Neuronal stem cell (in vitro differentiated cells): Measurements from ENCODE around the gene FCRLA.

ENCODE experiments used
- DNase-seq: peaks from one replicate; pipeline ENCODE4 v3.0.0-alpha.2; 2013; ENCODE audit warnings: low spot score
- H2AFZ ChIP-seq: one replicate; pipeline ENCODE4 v1.6.1; 2013; ENCODE audit warnings: mild to moderate bottlenecking, low read length, inconsistent platforms
- H2AK5ac ChIP-seq: 2 replicates; pipeline ENCODE4 v1.6.1; 2013; ENCODE audit warnings: low read depth, mild to moderate bottlenecking, inconsistent platforms, low read length, moderate library complexity, mixed read lengths
- H2BK120ac ChIP-seq: 2 replicates; pipeline ENCODE4 v1.6.1; 2013; ENCODE audit warnings: low read depth, mild to moderate bottlenecking, inconsistent platforms, low read length, moderate library complexity, mixed read lengths
- H2BK12ac ChIP-seq: one replicate; pipeline ENCODE4 v1.6.1; 2013; ENCODE audit warnings: low read length, inconsistent platforms
- H2BK15ac ChIP-seq: 2 replicates; pipeline ENCODE4 v1.6.1; 2013; ENCODE audit warnings: mild to moderate bottlenecking, low read length, inconsistent platforms, mixed read lengths
- H2BK5ac ChIP-seq: one replicate; pipeline ENCODE4 v1.6.1; 2013; ENCODE audit warnings: inconsistent platforms, mild to moderate bottlenecking, low read length, moderate library complexity
- H3K14ac ChIP-seq: one replicate; pipeline ENCODE4 v1.6.1; 2013; ENCODE audit warnings: low read length, inconsistent platforms
- H3K18ac ChIP-seq: 2 replicates; pipeline ENCODE4 v1.6.1; 2013; ENCODE audit warnings: low read length, inconsistent platforms
- H3K23ac ChIP-seq: 2 replicates; pipeline ENCODE4 v1.6.1; 2013; ENCODE audit warnings: low read depth, mild to moderate bottlenecking, mixed read lengths, low read length, inconsistent platforms; ENCODE audit not compliant: poor library complexity
- H3K27ac ChIP-seq: replicated peaks from 3 replicates; pipeline ENCODE4 v1.5.1; 2013; ENCODE audit warnings: low read length, inconsistent platforms
- H3K27me3 ChIP-seq, 3 experiments: 2 replicates each; pipeline ENCODE4 v1.6.1; 2013; ENCODE audit warnings: low read length in 3 of 3, mild to moderate bottlenecking in 2 of 3, inconsistent platforms in 1 of 3, low read depth in 1 of 3, mixed read lengths in 1 of 3, moderate library complexity in 1 of 3; ENCODE audit not compliant: control insufficient read depth in 3 of 3, insufficient read depth in 3 of 3
- H3K36me3 ChIP-seq, 2 donors: replicated peaks in 1 of 2; 2 replicates each; pipeline ENCODE4 v1.6.1; 2013; ENCODE audit warnings: low read length in 2 of 2; ENCODE audit not compliant: control insufficient read depth in 2 of 2, insufficient read depth in 2 of 2
- H3K4ac ChIP-seq: 2 replicates; pipeline ENCODE4 v1.6.1; 2013; ENCODE audit warnings: inconsistent platforms, mild to moderate bottlenecking, low read length, moderate library complexity
- H3K4me1 ChIP-seq, 2 donors: 1 replicate in 1 of 2; 2 replicates in 1 of 2; pipeline ENCODE4 v1.6.1; 2013; ENCODE audit warnings: low read length in 2 of 2, low read depth in 1 of 2; ENCODE audit not compliant: control insufficient read depth in 2 of 2, insufficient read depth in 1 of 2
- H3K4me2 ChIP-seq: one replicate; pipeline ENCODE4 v1.6.1; 2013; ENCODE audit warnings: mild to moderate bottlenecking, low read length, inconsistent platforms; ENCODE audit not compliant: insufficient read depth, poor library complexity, severe bottlenecking
- H3K4me3 ChIP-seq, 2 donors: 2 replicates each; pipeline ENCODE4 v1.5.1; 2013; ENCODE audit warnings: low read length in 2 of 2, mild to moderate bottlenecking in 2 of 2, inconsistent platforms in 1 of 2, moderate library complexity in 1 of 2
- H3K79me1 ChIP-seq: one replicate; pipeline ENCODE4 v1.6.1; 2013; ENCODE audit warnings: low read depth, mild to moderate bottlenecking, inconsistent platforms, low read length, moderate library complexity
- H3K9ac ChIP-seq: one replicate; pipeline ENCODE4 v1.6.1; 2013; ENCODE audit warnings: mild to moderate bottlenecking, low read depth, low read length, inconsistent platforms; ENCODE audit not compliant: poor library complexity
- H3K9me3 ChIP-seq, 2 donors: replicated peaks in 1 of 2; 2 replicates each; pipeline versions ENCODE3 to v1.6.1; 2013; ENCODE audit warnings: low read length in 2 of 2, mild to moderate bottlenecking in 2 of 2, inconsistent platforms in 1 of 2, low read depth in 1 of 2, mixed read lengths in 1 of 2, moderate library complexity in 1 of 2; ENCODE audit not compliant: control insufficient read depth in 2 of 2, insufficient read depth in 1 of 2
- H4K8ac ChIP-seq: one replicate; pipeline ENCODE4 v1.6.1; 2013; ENCODE audit warnings: low read depth, mild to moderate bottlenecking, inconsistent platforms, low read length, moderate library complexity
- H4K91ac ChIP-seq: one replicate; pipeline ENCODE4 v1.6.1; 2013; ENCODE audit warnings: low read length, low read depth, mild to moderate bottlenecking, inconsistent platforms; ENCODE audit not compliant: poor library complexity
- WGBS, 2 donors: extraction: QIAGEN DNeasy Blood & Tissue Kit; methylation state at CpG; one replicate each; pipeline ENCODE4 v1.1.7; 2013; ENCODE audit warnings: missing lambda C conversion rate in 2 of 2, mixed read lengths in 1 of 2; ENCODE audit not compliant: insufficient read length in 2 of 2, insufficient replicate concordance in 1 of 2; ENCODE audit errors: extremely low coverage in 2 of 2; 5-methylcytosine and 5-hydroxymethylcytosine counted together

The FCRLA gene

GRCh38 chr1:161733526-161733925 lies 26.5 kb downstream of the FCRLA start:
- no peak overlapping the region for H4K91ac ChIP-seq
- WGBS, 2 donors: no CpG with 5 or more reads among the region's 1 CpG
- no peak overlapping the region for H2AK5ac ChIP-seq
- no peaks in the 10 kb centered on the region for H3K9me3 ChIP-seq
- no peak overlapping the region for H2BK12ac ChIP-seq
- no peak overlapping the region for H2BK5ac ChIP-seq
- H3K27me3 ChIP-seq: peaks cover 0 to 77% (median 0%) of the 10 kb centered on the region in 3 experiments
- H3K36me3 ChIP-seq: no peaks in the 10 kb centered on the region
- no peak overlapping the region for H3K9ac ChIP-seq
- no peak overlapping the region for H3K27ac ChIP-seq
- DNase-seq: no peak
- H3K79me1 ChIP-seq: no peaks in the 10 kb centered on the region
- H3K23ac ChIP-seq: no peak overlapping the region
- H2BK120ac ChIP-seq: no peak overlapping the region
- no peak overlapping the region for H2AFZ ChIP-seq
- H3K4ac ChIP-seq: no peak overlapping the region
- no peak overlapping the region for H3K4me3 ChIP-seq
- no peaks in the 10 kb centered on the region for H3K4me1 ChIP-seq
- no peak overlapping the region for H2BK15ac ChIP-seq
- no peak overlapping the region for H4K8ac ChIP-seq
- H3K4me2 ChIP-seq: no peak overlapping the region
- H3K18ac ChIP-seq: no peak overlapping the region
- H3K14ac ChIP-seq: no peak overlapping the region

GRCh38 chr1:161735837-161736236 lies 28.8 kb downstream of the FCRLA start:
- no peak overlapping the region for H2BK5ac ChIP-seq

GRCh38 chr1:161736335-161736969 lies 29.4 kb downstream of the FCRLA start:
- Histone ChIP-seq H3K23ac (no peak overlapping the region), H4K91ac (no peak overlapping the region), H3K79me1 (no peaks in the 10 kb centered on the region), H3K27me3 (peaks cover 0 to 72% (median 0%) of the 10 kb centered on the region in 3 experiments), H2BK12ac (no peak overlapping the region), H3K4me2 (no peak overlapping the region), H2AFZ (no peak overlapping the region), H3K18ac (no peak overlapping the region), H3K9me3 (no peaks in the 10 kb centered on the region), H3K9ac (no peak overlapping the region), H3K4me3 (no peak overlapping the region), H2BK120ac (no peak overlapping the region), H3K4me1 (no peaks in the 10 kb centered on the region), H3K36me3 (no peaks in the 10 kb centered on the region), H4K8ac (no peak overlapping the region), H3K14ac (no peak overlapping the region), H2BK15ac (no peak overlapping the region), H3K4ac (no peak overlapping the region), H2AK5ac (no peak overlapping the region), H2BK5ac (no peak overlapping the region), H3K27ac (no peak overlapping the region)
- no peak for DNase-seq
- WGBS, 2 donors: no CpG with 5 or more reads among the region's 4 CpGs

More at GRCh38 chr1:161735837-161736236, 28.8 kb downstream of the FCRLA start:
- H2BK120ac ChIP-seq: no peak overlapping the region
- H3K23ac ChIP-seq: no peak overlapping the region
- H3K9me3 ChIP-seq: no peaks in the 10 kb centered on the region
- no peak overlapping the region for H3K4ac ChIP-seq
- H3K4me2 ChIP-seq: no peak overlapping the region
- no peaks in the 10 kb centered on the region for H3K36me3 ChIP-seq
- DNase-seq: no peak
- no peak overlapping the region for H4K91ac ChIP-seq
- no peak overlapping the region for H3K27ac ChIP-seq
- H3K4me3 ChIP-seq: no peak overlapping the region
- H3K27me3 ChIP-seq: peaks cover 0 to 78% (median 0%) of the 10 kb centered on the region in 3 experiments
- no peak overlapping the region for H2BK15ac ChIP-seq
- H2AFZ ChIP-seq: no peak overlapping the region
- H2BK12ac ChIP-seq: no peak overlapping the region
- H3K4me1 ChIP-seq: no peaks in the 10 kb centered on the region
- H3K9ac ChIP-seq: no peak overlapping the region
- no peak overlapping the region for H2AK5ac ChIP-seq
- no CpG with 5 or more reads among the region's 3 CpGs for WGBS, 2 donors
- H4K8ac ChIP-seq: no peak overlapping the region
- no peak overlapping the region for H3K14ac ChIP-seq
- no peak overlapping the region for H3K18ac ChIP-seq
- H3K79me1 ChIP-seq: no peaks in the 10 kb centered on the region

- Histone ChIP-seq H3K9ac (no peak overlapping the region), H3K36me3 (no peaks in the 10 kb centered on the region), H3K4me2 (no peak overlapping the region), H3K23ac (no peak overlapping the region), H4K91ac (no peak overlapping the region), H3K9me3 (no peaks in the 10 kb centered on the region), H3K18ac (no peak overlapping the region), H3K14ac (no peak overlapping the region), H2BK5ac (no peak overlapping the region), H3K4me3 (no peak overlapping the region), H2AFZ (no peak overlapping the region), H3K4ac (no peak overlapping the region), H3K27me3 (peaks cover 0 to 63% (median 0%) of the 10 kb centered on the region in 3 experiments), H4K8ac (no peak overlapping the region), H2BK15ac (no peak overlapping the region), H2BK120ac (no peak overlapping the region), H3K4me1 (no peaks in the 10 kb centered on the region), H2AK5ac (no peak overlapping the region), H2BK12ac (no peak overlapping the region), H3K79me1 (no peaks in the 10 kb centered on the region), H3K27ac (no peak overlapping the region)
- no CpG with 5 or more reads among the region's 2 CpGs for WGBS, 2 donors
- no peak for DNase-seq
Observed at GRCh38 chr1:161737625-161738024, 30.6 kb downstream of the FCRLA start.
